MM.1S (cell line): ENCODE data around the gene DOK4.

Source experiments
- CTCF ChIP-seq: fragments of 300-600 bp; sonication (generic); IDR thresholded peaks from 2 replicates; pipeline ENCODE4 v1.5.1; 2016; ENCODE audit warnings: antibody characterized with exemption, low read length, mixed read lengths
- EZH2 ChIP-seq: fragments of 300-600 bp; sonication (generic); optimal IDR thresholded peaks from 2 replicates; pipeline ENCODE3; 2017; ENCODE audit warnings: low read depth, mild to moderate bottlenecking, antibody characterized with exemption, low read length, mixed read lengths

- TF ChIP-seq EZH2 (no peak), CTCF (no peak)
Measured at GRCh38 chr16:57427307-57427706, 59.0 kb downstream of the DOK4 start.
